ENCODE measurements around the gene F3.

Gene F3
- long read RNA-seq, result 0 reads

DNA sequence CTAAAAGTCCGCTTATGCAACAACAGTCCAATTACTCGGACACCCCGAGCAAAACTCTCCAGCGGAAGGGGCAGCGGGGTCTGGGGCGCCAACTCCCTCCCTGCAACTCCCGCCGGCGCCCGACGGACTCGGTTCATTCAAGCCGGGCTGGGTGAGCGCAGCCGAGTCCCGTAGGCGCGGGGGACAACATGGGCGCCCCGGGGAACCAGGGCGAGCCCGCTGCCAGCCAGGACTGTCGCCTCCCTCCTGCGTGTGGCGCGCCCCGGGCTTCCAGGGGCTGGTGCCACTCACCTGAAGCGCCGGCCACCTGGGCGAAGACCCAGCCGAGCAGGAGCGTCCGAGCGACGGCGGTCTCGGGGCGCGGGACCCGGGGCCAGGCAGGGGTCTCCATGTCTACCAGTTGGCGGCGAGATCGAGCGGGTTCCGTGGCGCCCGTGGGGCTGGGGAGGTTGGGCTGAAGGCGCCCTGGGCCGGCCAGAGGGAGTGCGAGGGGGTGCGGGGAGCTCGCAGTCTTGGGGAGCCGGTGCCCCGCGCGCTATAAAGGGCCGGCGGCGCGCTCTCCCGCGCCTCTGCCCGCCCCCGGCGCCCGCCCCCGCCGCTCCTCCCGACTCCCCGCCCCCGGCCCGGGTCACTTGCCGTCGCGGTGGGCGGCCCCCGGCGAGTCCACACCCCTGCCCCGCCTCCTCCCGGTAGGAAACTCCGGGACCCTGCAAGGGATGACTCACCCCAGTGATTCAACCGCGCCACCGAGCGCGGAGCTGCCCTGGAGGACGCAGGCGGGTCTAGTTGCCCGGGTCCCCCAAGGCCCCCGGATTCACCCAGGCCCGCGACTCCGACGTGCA is at the start of gene F3:
F3 (minus strand) TSS at position 514 of the 842 bp plus-strand sequence; CDS start at position 391, 123 bp downstream.
- Histone ChIP-seq H3K4me3 (replicated peaks; ENCODE audit: insufficient read depth, low read length) (peak within 1 kb of the TSS; percentile 85), H3K27me3 (ENCODE audit: insufficient read depth, poor library complexity, severe bottlenecking) (no peaks in the 10 kb centered on the region), H3K27ac (replicated peaks) (peak within 1 kb of the TSS; percentile 72)
- DNase-seq (ENCODE audit: low read depth in 1 of 2, low spot score in 1 of 2), result peak; percentile 67 to 82
- TF ChIP-seq, protein P1, sequence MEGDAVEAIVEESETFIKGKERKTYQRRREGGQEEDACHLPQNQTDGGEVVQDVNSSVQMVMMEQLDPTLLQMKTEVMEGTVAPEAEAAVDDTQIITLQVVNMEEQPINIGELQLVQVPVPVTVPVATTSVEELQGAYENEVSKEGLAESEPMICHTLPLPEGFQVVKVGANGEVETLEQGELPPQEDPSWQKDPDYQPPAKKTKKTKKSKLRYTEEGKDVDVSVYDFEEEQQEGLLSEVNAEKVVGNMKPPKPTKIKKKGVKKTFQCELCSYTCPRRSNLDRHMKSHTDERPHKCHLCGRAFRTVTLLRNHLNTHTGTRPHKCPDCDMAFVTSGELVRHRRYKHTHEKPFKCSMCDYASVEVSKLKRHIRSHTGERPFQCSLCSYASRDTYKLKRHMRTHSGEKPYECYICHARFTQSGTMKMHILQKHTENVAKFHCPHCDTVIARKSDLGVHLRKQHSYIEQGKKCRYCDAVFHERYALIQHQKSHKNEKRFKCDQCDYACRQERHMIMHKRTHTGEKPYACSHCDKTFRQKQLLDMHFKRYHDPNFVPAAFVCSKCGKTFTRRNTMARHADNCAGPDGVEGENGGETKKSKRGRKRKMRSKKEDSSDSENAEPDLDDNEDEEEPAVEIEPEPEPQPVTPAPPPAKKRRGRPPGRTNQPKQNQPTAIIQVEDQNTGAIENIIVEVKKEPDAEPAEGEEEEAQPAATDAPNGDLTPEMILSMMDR (IDR thresholded peaks at IDR 0.05; ENCODE audit: insufficient read depth, low read length), result no peak
- TF ChIP-seq, protein P2, sequence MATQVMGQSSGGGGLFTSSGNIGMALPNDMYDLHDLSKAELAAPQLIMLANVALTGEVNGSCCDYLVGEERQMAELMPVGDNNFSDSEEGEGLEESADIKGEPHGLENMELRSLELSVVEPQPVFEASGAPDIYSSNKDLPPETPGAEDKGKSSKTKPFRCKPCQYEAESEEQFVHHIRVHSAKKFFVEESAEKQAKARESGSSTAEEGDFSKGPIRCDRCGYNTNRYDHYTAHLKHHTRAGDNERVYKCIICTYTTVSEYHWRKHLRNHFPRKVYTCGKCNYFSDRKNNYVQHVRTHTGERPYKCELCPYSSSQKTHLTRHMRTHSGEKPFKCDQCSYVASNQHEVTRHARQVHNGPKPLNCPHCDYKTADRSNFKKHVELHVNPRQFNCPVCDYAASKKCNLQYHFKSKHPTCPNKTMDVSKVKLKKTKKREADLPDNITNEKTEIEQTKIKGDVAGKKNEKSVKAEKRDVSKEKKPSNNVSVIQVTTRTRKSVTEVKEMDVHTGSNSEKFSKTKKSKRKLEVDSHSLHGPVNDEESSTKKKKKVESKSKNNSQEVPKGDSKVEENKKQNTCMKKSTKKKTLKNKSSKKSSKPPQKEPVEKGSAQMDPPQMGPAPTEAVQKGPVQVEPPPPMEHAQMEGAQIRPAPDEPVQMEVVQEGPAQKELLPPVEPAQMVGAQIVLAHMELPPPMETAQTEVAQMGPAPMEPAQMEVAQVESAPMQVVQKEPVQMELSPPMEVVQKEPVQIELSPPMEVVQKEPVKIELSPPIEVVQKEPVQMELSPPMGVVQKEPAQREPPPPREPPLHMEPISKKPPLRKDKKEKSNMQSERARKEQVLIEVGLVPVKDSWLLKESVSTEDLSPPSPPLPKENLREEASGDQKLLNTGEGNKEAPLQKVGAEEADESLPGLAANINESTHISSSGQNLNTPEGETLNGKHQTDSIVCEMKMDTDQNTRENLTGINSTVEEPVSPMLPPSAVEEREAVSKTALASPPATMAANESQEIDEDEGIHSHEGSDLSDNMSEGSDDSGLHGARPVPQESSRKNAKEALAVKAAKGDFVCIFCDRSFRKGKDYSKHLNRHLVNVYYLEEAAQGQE (IDR thresholded peaks at IDR 0.05; ENCODE audit: insufficient replicate concordance, low read depth), result no peak
- TF ChIP-seq SPI1 (IDR thresholded peaks at IDR 0.05; ENCODE audit: borderline replicate concordance, low read depth) (no peak), GABPA (IDR thresholded peaks at IDR 0.05; ENCODE audit: low read depth) (no peak), POLR2AphosphoS5 (IDR thresholded peaks at IDR 0.05; ENCODE audit: low read depth) (no peak)

DNA sequence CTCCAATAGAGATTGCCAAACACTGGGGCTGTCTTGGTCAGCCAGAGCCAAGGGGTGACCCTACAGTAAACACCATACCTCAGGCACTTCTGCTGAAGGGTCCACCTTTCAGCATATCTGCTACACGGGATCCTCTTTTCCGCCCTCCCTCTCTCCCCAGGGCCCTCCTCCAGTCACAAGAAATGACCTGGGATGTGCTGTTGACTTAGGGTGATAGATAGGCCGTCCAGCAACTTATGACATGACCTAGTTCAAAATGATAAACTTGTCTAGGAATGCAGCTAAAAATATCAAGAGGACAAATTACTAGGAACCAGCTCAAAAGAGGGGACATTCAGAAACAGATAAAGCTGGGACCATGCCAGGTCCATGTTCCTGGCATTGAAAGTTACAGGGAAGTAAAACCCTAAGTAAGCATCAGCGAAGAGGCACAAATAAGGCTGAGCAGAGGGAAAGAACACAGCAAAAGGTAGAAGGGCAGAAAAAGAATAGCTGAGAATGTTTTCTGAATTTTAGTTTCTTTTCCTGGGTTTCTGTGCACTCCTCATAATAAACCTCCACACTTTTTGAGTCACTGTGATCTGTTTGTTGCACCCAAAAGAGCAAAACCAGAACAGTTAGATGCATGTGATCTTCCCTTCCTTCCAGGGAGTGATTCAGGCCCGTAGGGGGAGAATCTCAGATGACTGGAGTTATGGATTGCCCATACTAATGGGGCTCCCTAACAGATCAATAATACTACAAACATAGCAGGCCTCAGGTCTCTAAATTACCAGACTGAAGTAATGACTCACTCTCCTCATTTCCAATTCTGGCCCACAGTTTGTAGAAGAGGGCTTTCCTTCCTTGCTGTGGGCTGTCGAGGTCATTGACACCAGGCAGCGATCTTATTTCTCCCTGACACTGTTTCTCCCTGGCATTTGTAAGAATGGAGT is 48.9 kb upstream of the F3 start:
- no peak for TF ChIP-seq SPI1 (IDR thresholded peaks at IDR 0.05; ENCODE audit: borderline replicate concordance, low read depth)
- no peak for TF ChIP-seq POLR2AphosphoS5 (IDR thresholded peaks at IDR 0.05; ENCODE audit: low read depth)
- no peak for TF ChIP-seq GABPA (IDR thresholded peaks at IDR 0.05; ENCODE audit: low read depth)
- TF ChIP-seq, protein P2 (IDR thresholded peaks at IDR 0.05; ENCODE audit: insufficient replicate concordance, low read depth), result no peak
- TF ChIP-seq, protein P1 (IDR thresholded peaks at IDR 0.05; ENCODE audit: insufficient read depth, low read length), result no peak
- DNase-seq (ENCODE audit: low read depth in 1 of 2, low spot score in 1 of 2), result no peak
- Histone ChIP-seq H3K27ac (replicated peaks) (no peak overlapping the region), H3K4me3 (replicated peaks; ENCODE audit: insufficient read depth, low read length) (no peak overlapping the region), H3K27me3 (ENCODE audit: insufficient read depth, poor library complexity, severe bottlenecking) (no peaks in the 10 kb centered on the region)

DNA sequence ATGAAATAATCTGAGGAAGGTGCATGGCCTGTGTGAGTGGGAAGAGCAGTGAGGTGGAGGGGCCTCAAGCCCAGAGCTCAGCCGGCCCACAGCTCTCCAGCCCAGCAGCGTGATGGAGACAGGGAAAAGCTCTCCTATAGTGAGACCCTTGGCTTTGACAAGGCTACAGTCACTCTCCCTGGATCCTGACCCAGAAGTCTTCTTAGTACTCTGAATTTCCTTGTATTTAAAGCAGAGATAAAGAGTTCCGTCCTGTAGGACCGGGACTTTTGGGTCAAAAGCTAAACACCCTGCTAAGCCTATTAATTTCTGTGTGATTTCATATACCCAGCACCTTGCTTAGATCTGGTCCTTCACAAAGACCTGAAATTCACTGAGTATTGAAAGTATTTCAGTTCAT is 48.2 kb upstream of the F3 start:
- TF ChIP-seq, protein P1 (IDR thresholded peaks at IDR 0.05; ENCODE audit: insufficient read depth, low read length), result no peak
- TF ChIP-seq, protein P2 (IDR thresholded peaks at IDR 0.05; ENCODE audit: insufficient replicate concordance, low read depth), result no peak
- TF ChIP-seq SPI1 (IDR thresholded peaks at IDR 0.05; ENCODE audit: borderline replicate concordance, low read depth) (no peak), GABPA (IDR thresholded peaks at IDR 0.05; ENCODE audit: low read depth) (no peak), POLR2AphosphoS5 (IDR thresholded peaks at IDR 0.05; ENCODE audit: low read depth) (no peak)
- H3K27ac ChIP-seq (replicated peaks), result no peak overlapping the region
- DNase-seq (ENCODE audit: low read depth in 1 of 2, low spot score in 1 of 2), result no peak
- H3K27me3 ChIP-seq (ENCODE audit: insufficient read depth, poor library complexity, severe bottlenecking), result no peaks in the 10 kb centered on the region
- H3K4me3 ChIP-seq (replicated peaks; ENCODE audit: insufficient read depth, low read length), result no peak overlapping the region

All from HL-60 (cell line).